GM21360 (cell line): Measurements from ENCODE around the gene KLHL1.

Source experiments
- ATAC-seq: cut with Tn5 transposase; IDR thresholded peaks from one replicate; pipeline ENCODE4 v1.9.1; 2021; ENCODE audit warnings: mild to moderate bottlenecking, moderate library complexity; ENCODE audit not compliant: unreplicated experiment

Gene KLHL1

GRCh38 chr13:69690999-69691398 is 417.3 kb downstream of the KLHL1 start:
- no peak for ATAC-seq

DNA sequence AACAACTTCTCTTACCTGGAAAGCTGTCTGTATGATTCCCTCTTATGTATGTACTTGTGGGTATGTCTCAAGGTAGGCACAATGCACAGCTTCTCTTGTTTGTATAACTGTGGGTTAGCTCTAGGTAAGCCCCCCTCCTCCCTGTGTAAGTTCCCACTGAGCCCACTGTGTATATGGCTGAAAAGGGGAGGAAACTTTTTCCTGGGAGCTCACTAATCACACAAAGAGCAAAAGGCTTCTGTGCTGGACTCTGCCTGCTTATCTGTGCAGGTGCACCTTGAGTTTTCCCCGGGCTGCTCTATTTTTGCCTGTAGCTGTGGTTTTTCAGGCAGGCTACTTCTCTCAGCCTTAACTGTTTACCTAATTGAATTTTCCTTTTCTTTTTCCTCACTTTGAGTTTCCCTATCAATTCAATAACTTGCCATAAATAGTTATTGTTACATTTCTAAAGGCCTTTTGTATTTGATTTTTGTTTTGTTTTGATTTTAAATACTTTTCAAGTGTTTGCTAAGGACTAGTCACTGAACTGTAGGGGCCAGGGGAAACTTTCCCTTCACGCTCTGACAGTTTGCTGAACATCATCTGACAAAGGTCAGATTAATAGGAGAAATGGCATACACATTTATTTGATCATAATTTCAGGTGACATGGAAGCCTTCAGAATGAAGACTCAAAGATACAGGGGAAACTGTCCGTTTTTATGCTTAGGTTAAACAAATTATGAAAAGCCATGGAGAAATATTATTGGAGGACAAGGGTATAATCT is 424.1 kb downstream of the KLHL1 start:
- peak; percentile 66 for ATAC-seq

GRCh38 chr13:69681722-69682121 is 426.5 kb downstream of the KLHL1 start:
- ATAC-seq, result no peak

DNA sequence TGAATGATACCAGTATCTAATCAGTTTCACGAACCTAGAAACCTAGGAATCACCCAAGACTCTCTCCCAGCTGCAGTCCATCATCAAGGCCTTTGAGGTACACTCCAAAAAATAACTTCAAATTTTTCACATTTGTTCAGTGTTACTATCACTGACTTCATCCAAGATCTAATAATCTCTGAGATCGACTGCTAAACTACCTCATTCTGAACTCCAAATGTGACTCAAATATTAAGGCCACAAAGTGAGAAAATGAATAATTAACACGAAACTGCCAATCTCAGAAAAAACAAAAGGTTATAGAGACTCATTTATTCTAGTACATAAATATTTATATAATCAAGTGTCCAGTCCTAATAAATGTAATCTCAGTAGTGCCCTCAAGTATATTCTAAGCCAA is 430.9 kb downstream of the KLHL1 start:
- ATAC-seq, result no peak

DNA sequence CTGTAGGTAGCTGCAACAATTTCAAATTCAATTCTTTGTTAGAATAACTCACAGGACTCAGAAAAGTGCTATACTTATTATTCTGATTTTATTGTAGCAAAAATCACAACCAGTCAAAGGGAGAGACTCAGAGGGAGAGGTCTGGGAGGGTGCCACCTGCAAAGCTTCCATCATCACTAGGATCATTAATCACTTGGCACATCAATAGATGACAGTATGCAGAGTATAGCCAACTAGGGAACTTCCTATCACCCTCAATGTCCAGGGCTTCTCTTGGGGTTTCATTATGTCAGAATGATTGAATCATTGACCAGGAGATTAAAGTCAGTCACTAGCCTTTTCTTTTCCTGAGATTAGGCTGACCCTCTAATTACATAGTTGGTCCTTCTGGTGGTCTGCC is 432.0 kb downstream of the KLHL1 start:
- no peak for ATAC-seq

DNA sequence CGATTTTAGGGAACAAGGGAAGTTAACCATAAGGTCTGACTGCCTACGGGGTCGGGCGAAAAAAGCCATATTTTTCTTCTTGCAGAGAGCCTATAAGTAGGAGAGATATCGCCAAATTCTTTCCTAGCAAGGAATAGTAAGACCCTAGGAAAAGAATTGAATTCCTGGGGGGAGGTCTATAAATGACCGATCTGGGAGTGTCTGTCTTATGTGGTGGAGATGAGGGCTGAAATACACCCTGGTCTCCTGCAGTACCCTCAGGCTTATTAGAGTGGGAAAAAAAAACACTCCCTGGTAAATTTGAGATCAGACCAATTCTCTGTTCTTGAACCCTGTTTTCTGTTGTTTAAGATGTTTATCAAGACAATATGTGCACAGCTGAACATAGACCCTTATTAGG is 448.1 kb downstream of the KLHL1 start:
- ATAC-seq, result no peak

DNA sequence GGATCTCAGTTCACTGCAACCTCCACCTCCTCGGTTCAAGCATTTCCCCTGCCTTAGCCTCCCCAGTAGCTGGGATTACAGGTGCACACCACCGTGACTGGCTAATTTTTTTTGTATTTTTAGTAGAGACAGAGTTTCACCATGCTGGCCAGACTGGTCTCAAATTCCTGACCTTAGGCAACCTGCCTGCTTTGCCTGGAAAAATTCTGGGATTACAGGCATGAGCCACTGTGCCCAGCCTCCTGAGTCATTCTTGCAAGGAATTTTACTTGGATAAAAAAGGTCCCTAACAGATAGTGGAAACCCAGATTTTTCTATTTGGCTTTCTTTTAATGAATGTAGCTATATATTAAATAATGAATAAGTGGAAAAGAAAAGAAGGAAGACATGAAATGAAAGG is 450.6 kb downstream of the KLHL1 start:
- ATAC-seq, result no peak

DNA sequence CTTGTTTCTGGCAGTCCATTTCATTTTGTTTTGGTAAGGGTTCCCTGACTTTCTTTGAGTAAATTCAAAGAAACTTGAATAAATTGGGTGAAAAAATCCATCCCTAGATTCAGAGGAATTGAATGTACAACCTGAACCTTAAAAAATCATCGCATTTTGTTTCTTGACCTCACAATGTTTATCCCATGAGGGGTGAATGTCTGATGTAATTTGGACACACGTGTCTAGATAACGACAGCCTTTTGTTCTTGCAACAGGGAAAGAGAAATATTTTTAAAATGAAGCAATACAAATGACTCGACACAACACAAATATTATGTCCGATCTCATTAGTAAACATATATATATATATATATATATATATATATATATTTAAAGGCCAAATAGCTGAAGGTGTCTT is 453.9 kb downstream of the KLHL1 start:
- ATAC-seq, result no peak
